Measurements from ENCODE around the gene EPHB2. TPM values are rescaled to one million over a fixed set of nuclear protein-coding genes. Genes with fewer than 3 reads are reported as not detected.

Gene EPHB2
- total RNA-seq, 1 donor from 2014 or later = 5.0 TPM

GRCh38 chr1:22761101-22761500 lies 50.5 kb downstream of the EPHB2 start:
- TF ChIP-seq, protein P1, sequence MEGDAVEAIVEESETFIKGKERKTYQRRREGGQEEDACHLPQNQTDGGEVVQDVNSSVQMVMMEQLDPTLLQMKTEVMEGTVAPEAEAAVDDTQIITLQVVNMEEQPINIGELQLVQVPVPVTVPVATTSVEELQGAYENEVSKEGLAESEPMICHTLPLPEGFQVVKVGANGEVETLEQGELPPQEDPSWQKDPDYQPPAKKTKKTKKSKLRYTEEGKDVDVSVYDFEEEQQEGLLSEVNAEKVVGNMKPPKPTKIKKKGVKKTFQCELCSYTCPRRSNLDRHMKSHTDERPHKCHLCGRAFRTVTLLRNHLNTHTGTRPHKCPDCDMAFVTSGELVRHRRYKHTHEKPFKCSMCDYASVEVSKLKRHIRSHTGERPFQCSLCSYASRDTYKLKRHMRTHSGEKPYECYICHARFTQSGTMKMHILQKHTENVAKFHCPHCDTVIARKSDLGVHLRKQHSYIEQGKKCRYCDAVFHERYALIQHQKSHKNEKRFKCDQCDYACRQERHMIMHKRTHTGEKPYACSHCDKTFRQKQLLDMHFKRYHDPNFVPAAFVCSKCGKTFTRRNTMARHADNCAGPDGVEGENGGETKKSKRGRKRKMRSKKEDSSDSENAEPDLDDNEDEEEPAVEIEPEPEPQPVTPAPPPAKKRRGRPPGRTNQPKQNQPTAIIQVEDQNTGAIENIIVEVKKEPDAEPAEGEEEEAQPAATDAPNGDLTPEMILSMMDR (IDR thresholded peaks at IDR 0.05) = no peak
- no peak for DNase-seq
- H3K4me1 ChIP-seq = no peaks in the 10 kb centered on the region
- H3K36me3 ChIP-seq = no peaks in the 10 kb centered on the region
- no peak overlapping the region for H3K27ac ChIP-seq
- ATAC-seq = no peak
- no peak overlapping the region for H3K4me3 ChIP-seq
- no peaks in the 10 kb centered on the region for H3K9me3 ChIP-seq
- no peaks in the 10 kb centered on the region for H3K27me3 ChIP-seq (ENCODE audit: low read depth)
- intact Hi-C loops (cut with DNase I) = no loop called here

- TF ChIP-seq, protein P1 (IDR thresholded peaks at IDR 0.05) = no peak
- no peak for ATAC-seq
- H3K9me3 ChIP-seq = no peaks in the 10 kb centered on the region
- H3K27ac ChIP-seq = no peak overlapping the region
- no peaks in the 10 kb centered on the region for H3K36me3 ChIP-seq
- H3K4me3 ChIP-seq = no peak overlapping the region
- no peak for DNase-seq
- intact Hi-C loops (cut with DNase I) = no loop called here
- no peaks in the 10 kb centered on the region for H3K27me3 ChIP-seq (ENCODE audit: low read depth)
- H3K4me1 ChIP-seq = no peaks in the 10 kb centered on the region
These were observed 51.2 kb downstream of the EPHB2 start for GRCh38 chr1:22761821-22762220.

DNA sequence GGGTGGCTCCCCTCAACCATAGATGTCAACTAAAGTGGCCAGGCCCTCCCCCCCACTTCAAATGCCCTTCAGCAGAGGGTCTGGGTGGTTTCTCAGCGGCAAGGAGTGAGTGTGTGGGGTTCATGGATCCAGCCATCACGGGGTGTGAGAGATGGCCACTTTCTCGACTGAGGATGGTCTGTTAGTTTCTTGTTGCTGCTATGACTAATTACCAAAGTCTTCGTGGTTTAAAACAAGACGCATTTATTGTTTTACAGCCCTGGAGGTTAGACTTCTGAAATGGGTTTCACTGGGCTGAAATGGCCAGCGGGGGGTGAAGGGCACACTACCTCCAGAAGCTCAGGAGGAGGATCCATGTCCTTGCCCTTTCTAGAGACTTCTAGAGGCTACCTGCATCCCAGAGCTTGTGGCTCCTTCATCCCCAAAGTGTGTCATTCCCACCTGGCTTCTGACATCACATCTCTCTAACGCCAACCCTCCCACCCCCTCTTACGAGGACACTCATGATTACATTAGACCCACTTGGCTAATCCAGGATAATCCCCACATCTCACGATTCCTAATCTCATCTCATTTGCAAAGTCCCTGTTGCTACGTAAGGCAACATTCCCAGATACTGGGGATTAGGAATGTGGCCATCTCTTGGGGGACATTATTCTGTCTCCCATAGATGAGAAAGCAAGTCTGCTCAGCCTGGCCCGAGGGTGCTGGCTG lies 53.0 kb downstream of the EPHB2 start:
- intact Hi-C loops (cut with DNase I) = no loop called here
- ATAC-seq (no peak), DNase-seq (no peak)
- Histone ChIP-seq H3K36me3 (no peaks in the 10 kb centered on the region), H3K27ac (no peak overlapping the region), H3K27me3 (ENCODE audit: low read depth) (no peaks in the 10 kb centered on the region), H3K9me3 (no peaks in the 10 kb centered on the region), H3K4me1 (no peaks in the 10 kb centered on the region), H3K4me3 (no peak overlapping the region)
- TF ChIP-seq, protein P1 (IDR thresholded peaks at IDR 0.05) = no peak

DNA sequence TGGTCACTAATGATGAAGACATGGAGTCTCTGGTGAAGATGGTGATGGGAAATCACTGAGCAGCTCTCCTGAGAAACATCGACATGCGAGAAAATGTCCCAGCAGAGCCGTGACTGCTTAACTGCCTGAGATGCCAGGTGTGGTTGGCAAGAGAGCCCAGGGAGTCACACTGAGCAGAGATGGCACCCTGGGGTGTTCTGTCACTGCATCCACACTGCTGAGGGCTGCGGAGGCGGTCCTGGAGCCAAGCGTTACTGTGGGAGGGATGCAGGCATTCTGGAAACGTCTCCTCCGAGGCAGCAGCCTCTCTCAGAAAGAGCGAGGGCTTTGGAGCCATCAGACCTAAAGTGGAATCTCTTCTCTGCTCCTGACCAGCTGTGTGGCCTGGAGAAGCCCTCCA lies 57.2 kb downstream of the EPHB2 start:
- TF ChIP-seq, protein P1 (IDR thresholded peaks at IDR 0.05) = no peak
- DNase-seq = no peak
- Histone ChIP-seq H3K4me1 (no peaks in the 10 kb centered on the region), H3K4me3 (no peak overlapping the region), H3K36me3 (no peaks in the 10 kb centered on the region), H3K27me3 (ENCODE audit: low read depth) (no peaks in the 10 kb centered on the region), H3K27ac (no peak overlapping the region), H3K9me3 (no peaks in the 10 kb centered on the region)
- no peak for ATAC-seq
- intact Hi-C loops (cut with DNase I) = no loop called here

- H3K9me3 ChIP-seq = no peaks in the 10 kb centered on the region
- no peak overlapping the region for H3K27ac ChIP-seq
- ATAC-seq (no peak), DNase-seq (no peak)
- no peaks in the 10 kb centered on the region for H3K27me3 ChIP-seq (ENCODE audit: low read depth)
- no peaks in the 10 kb centered on the region for H3K36me3 ChIP-seq
- TF ChIP-seq, protein P1 (IDR thresholded peaks at IDR 0.05) = no peak
- intact Hi-C loops (cut with DNase I) = no loop called here
- no peaks in the 10 kb centered on the region for H3K4me1 ChIP-seq
- H3K4me3 ChIP-seq = no peak overlapping the region
These were observed 59.3 kb downstream of the EPHB2 start for GRCh38 chr1:22769932-22770331.
